Endodermal cell (in vitro differentiated cells): ENCODE results near the gene GUCY1A1. TPM values are rescaled to one million over a fixed set of nuclear protein-coding genes. Genes with fewer than 3 reads are reported as not detected.

Experiments used
- DNase-seq: peaks from one replicate; pipeline ENCODE4 v3.0.0-alpha.2; 2017
- H3K27ac ChIP-seq: 2 replicates; pipeline ENCODE4 v1.5.1; 2013; ENCODE audit warnings: mild to moderate bottlenecking, low read depth, low read length, moderate library complexity
- H3K27me3 ChIP-seq: 2 replicates; pipeline ENCODE4 v1.6.1; 2013; ENCODE audit warnings: mild to moderate bottlenecking, low read length, moderate library complexity; ENCODE audit not compliant: insufficient read depth, control insufficient read depth, poor library complexity, severe bottlenecking
- H3K36me3 ChIP-seq: 2 replicates; pipeline ENCODE4 v1.7.0; 2013; ENCODE audit warnings: mild to moderate bottlenecking, low read length, moderate library complexity; ENCODE audit not compliant: control insufficient read depth, insufficient read depth
- H3K4me1 ChIP-seq: one replicate; pipeline ENCODE4 v1.7.0; 2013; ENCODE audit warnings: low read length; ENCODE audit not compliant: control insufficient read depth, insufficient read depth
- H3K4me3 ChIP-seq: 2 replicates; pipeline ENCODE4 v1.5.1; 2013; ENCODE audit warnings: mild to moderate bottlenecking, low read length, moderate library complexity
- H3K9ac ChIP-seq: 2 replicates; pipeline ENCODE4 v1.6.1; 2013; ENCODE audit warnings: mild to moderate bottlenecking, low read length, moderate library complexity; ENCODE audit not compliant: poor library complexity, severe bottlenecking; ENCODE audit errors: extremely low read depth
- H3K9me3 ChIP-seq: 2 replicates; pipeline ENCODE4 v1.6.1; 2013; ENCODE audit warnings: mild to moderate bottlenecking, low read length, moderate library complexity; ENCODE audit not compliant: control insufficient read depth
- H3K27ac Mint-ChIP-seq: 2 replicates; pipeline ENCODE4 v1.8.0; 2020; ENCODE audit warnings: mixed read lengths
- H3K27me3 Mint-ChIP-seq: 2 replicates; pipeline ENCODE4 v1.8.0; 2021; ENCODE audit warnings: mild to moderate bottlenecking, mixed read lengths; ENCODE audit not compliant: insufficient read depth
- H3K36me3 Mint-ChIP-seq: 2 replicates; pipeline ENCODE4 v1.8.0; 2020; ENCODE audit warnings: low read depth, mixed read lengths
- H3K4me1 Mint-ChIP-seq: 2 replicates; pipeline ENCODE4 v1.8.0; 2020; ENCODE audit warnings: mixed read lengths
- H3K4me3 Mint-ChIP-seq: 2 replicates; pipeline ENCODE4 v1.8.0; 2020; ENCODE audit warnings: mild to moderate bottlenecking, moderate library complexity, mixed read lengths
- H3K9me3 Mint-ChIP-seq: 2 replicates; pipeline ENCODE4 v1.8.0; 2020; ENCODE audit warnings: mild to moderate bottlenecking, mixed read lengths
- WGBS, 2 experiments: methylation state at CpG; one replicate each; pipeline versions ENCODE4 v1.1.5 to v1.1.7; 2013; ENCODE audit warnings: missing lambda C conversion rate in 2 of 2, mixed read lengths in 1 of 2; ENCODE audit not compliant: insufficient coverage in 1 of 2, insufficient read length in 1 of 2; 5-methylcytosine and 5-hydroxymethylcytosine counted together
- total RNA-seq, 2 donors: library from RNA; stranded (reverse); fragmentation: NEBNext Ultra II Directional in 1 of 2; extraction: Animal tissue kit (Norgen Biotek cat#: 25700) in 1 of 2; gene quantifications; 2 replicates in 1 of 2; 3 replicates in 1 of 2; pipeline ENCODE4 v1.2.1, GENCODE V29; 2021
- TF ChIP-seq, protein P1 (sequence below): fragments of 200-600 bp; sonication (generic); conservative IDR thresholded peaks from 2 replicates; pipeline ENCODE4 v1.5.0; 2021; ENCODE audit warnings: antibody characterized with exemption, mild to moderate bottlenecking

GUCY1A1 gene
- total RNA-seq, 2 donors from 2014 or later: 0.58 to 1.1 TPM

DNA sequence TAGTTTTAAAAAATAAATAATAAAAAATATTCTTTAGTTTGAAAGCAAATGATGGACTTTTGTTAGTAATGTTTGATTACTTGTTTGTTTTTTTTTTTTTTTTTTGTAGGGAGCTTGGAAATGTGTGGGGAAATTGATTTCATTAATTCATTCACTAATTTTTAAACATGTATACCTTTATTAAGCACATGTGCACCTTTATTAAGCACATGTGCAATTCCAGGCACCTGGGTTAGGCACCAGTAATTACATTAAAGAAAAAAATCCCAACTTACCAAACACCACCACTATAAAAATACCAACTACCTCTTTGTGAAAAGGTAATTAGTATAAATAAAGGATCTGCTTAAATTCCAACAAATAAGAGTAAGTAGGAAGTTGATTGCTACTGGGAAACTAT, 101.7 kb downstream of the GUCY1A1 start:
- Mint-ChIP-seq H3K4me3 (no peak overlapping the region), H3K27ac (no peak overlapping the region), H3K4me1 (no peaks in the 10 kb centered on the region), H3K36me3 (no peaks in the 10 kb centered on the region), H3K9me3 (no peaks in the 10 kb centered on the region), H3K27me3 (peaks cover 18% of the 10 kb centered on the region)
- DNase-seq: no peak
- Histone ChIP-seq H3K27me3 (peaks cover 7% of the 10 kb centered on the region), H3K9ac (no peak overlapping the region), H3K4me3 (no peak overlapping the region), H3K4me1 (no peaks in the 10 kb centered on the region), H3K36me3 (no peaks in the 10 kb centered on the region), H3K9me3 (no peaks in the 10 kb centered on the region), H3K27ac (no peak overlapping the region)
- TF ChIP-seq, protein P1, sequence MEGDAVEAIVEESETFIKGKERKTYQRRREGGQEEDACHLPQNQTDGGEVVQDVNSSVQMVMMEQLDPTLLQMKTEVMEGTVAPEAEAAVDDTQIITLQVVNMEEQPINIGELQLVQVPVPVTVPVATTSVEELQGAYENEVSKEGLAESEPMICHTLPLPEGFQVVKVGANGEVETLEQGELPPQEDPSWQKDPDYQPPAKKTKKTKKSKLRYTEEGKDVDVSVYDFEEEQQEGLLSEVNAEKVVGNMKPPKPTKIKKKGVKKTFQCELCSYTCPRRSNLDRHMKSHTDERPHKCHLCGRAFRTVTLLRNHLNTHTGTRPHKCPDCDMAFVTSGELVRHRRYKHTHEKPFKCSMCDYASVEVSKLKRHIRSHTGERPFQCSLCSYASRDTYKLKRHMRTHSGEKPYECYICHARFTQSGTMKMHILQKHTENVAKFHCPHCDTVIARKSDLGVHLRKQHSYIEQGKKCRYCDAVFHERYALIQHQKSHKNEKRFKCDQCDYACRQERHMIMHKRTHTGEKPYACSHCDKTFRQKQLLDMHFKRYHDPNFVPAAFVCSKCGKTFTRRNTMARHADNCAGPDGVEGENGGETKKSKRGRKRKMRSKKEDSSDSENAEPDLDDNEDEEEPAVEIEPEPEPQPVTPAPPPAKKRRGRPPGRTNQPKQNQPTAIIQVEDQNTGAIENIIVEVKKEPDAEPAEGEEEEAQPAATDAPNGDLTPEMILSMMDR: no peak

DNA sequence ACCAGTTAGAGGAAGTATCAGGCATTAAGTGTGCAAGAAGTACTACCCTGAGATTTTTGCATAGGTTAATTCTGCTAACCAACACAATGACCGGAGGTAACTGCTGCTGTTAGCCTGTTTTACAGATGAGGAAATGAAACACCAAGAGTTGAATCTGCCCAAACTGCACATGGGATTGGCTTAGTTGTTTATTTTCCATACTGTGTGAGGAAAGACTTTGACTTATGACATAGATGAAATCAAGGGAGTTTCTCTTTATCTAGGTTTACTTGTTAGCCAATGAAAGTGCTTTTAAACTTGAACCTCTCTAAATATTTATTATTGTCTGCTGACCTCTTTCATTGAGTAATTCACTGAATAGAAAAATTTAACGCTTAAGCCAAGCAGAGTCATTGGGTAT, 102.4 kb downstream of the GUCY1A1 start:
- H3K4me1 ChIP-seq: no peaks in the 10 kb centered on the region
- no peak overlapping the region for H3K27ac ChIP-seq
- Mint-ChIP-seq H3K36me3 (no peaks in the 10 kb centered on the region), H3K4me1 (no peaks in the 10 kb centered on the region), H3K27ac (no peak overlapping the region), H3K27me3 (peaks cover 15% of the 10 kb centered on the region), H3K9me3 (no peaks in the 10 kb centered on the region), H3K4me3 (no peak overlapping the region)
- 93 to 97% methylated on average over 2 of the region's 2 CpGs for WGBS, 2 experiments
- DNase-seq: no peak
- TF ChIP-seq, protein P1: no peak
- no peaks in the 10 kb centered on the region for H3K36me3 ChIP-seq
- H3K4me3 ChIP-seq: no peak overlapping the region
- no peaks in the 10 kb centered on the region for H3K9me3 ChIP-seq
- H3K9ac ChIP-seq: no peak overlapping the region
- peaks cover 7% of the 10 kb centered on the region for H3K27me3 ChIP-seq

DNA sequence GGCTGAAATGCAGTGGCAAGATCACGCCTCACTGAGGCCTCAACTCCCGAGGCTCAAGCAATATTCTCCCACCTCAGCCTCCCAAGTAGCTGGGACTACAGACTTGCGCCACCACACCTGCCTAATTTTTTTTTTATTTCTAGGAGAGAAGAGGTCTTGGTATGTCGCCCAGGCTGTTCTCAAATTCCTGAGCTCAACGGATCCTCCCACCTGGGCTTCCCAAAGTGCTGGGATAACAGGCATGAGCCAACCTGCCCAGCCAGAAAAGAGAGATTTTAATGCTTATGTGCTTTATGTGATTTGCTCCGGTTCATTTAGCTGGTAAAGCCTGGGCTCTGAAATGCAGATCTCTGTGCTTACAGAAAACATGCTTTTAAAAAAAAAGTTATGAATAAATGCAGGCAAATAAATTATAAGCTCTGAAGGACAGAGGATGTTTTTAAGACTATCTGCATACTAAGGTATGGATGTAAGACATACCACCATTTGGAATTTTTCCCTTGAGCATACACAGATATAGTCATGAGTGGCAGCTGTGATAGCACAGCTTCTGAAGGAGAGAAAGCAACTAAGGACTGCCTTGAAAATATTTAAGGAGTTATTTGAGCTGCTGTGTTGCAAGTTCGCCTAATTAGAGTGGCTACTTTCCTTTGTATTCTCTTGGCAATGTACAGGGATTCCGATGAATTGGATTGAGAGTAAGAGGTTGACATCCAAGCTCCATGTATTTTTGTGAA, 106.0 kb downstream of the GUCY1A1 start:
- Histone ChIP-seq H3K36me3 (no peaks in the 10 kb centered on the region), H3K4me1 (no peaks in the 10 kb centered on the region), H3K27me3 (no peaks in the 10 kb centered on the region), H3K27ac (no peak overlapping the region), H3K9ac (no peak overlapping the region), H3K9me3 (no peaks in the 10 kb centered on the region), H3K4me3 (no peak overlapping the region)
- H3K4me3 Mint-ChIP-seq: no peak overlapping the region
- no peaks in the 10 kb centered on the region for H3K9me3 Mint-ChIP-seq
- H3K27me3 Mint-ChIP-seq: no peaks in the 10 kb centered on the region
- 80 to 92% methylated on average over 4 to 8 of the region's 8 CpGs for WGBS, 2 experiments
- DNase-seq: no peak
- H3K4me1 Mint-ChIP-seq: no peaks in the 10 kb centered on the region
- no peaks in the 10 kb centered on the region for H3K36me3 Mint-ChIP-seq
- TF ChIP-seq, protein P1: no peak
- H3K27ac Mint-ChIP-seq: no peak overlapping the region
